Measurements from ENCODE around the gene HNRNPH3.

DNA sequence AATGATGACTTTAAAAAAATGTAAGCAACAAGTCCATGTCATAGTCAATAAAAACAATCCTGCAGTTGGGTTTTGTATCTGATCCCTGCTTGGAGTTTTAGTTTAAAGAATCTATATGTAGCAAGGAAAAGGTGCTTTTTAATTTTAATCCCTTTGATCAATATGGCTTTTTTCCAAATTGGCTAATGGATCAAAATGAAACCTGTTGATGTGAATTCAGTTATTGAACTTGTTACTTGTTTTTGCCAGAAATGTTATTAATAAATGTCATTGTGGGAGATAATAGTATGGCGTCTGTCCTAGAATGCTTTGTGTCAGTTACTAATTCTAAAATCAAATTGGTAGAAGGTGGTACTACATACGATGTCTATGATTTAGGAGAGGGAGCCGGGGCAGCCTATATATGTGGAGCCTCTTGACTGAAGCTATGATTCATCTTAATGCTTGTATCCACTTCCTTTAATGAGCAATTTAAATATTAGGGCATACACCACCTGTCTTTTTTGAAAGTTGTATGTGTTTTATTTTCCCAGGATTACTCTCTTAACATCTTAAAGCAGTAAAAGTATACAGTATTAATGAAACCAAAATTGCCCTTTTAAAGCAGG is 11.1 kb downstream of the HNRNPH3 start:
- TF ChIP-seq, protein P1, sequence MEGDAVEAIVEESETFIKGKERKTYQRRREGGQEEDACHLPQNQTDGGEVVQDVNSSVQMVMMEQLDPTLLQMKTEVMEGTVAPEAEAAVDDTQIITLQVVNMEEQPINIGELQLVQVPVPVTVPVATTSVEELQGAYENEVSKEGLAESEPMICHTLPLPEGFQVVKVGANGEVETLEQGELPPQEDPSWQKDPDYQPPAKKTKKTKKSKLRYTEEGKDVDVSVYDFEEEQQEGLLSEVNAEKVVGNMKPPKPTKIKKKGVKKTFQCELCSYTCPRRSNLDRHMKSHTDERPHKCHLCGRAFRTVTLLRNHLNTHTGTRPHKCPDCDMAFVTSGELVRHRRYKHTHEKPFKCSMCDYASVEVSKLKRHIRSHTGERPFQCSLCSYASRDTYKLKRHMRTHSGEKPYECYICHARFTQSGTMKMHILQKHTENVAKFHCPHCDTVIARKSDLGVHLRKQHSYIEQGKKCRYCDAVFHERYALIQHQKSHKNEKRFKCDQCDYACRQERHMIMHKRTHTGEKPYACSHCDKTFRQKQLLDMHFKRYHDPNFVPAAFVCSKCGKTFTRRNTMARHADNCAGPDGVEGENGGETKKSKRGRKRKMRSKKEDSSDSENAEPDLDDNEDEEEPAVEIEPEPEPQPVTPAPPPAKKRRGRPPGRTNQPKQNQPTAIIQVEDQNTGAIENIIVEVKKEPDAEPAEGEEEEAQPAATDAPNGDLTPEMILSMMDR (conservative IDR thresholded peaks at IDR 0.05) = no peak
- TF ChIP-seq ZFX (IDR thresholded peaks at IDR 0.05) = no peak

Measured in C4-2B (cell line).